Measurements from ENCODE around the gene C10orf105.

C10orf105 gene

GRCh38 chr10:71751515-71752224 lies 32.1 kb upstream of the C10orf105 start:
- DNase-seq = no peak

- DNase-seq = no peak
Observed at GRCh38 chr10:71750986-71751385, 31.4 kb upstream of the C10orf105 start.

- no peak for DNase-seq
Observed at GRCh38 chr10:71750124-71750841, 30.7 kb upstream of the C10orf105 start.

- DNase-seq = no peak
Observed at GRCh38 chr10:71749396-71749795, 29.8 kb upstream of the C10orf105 start.

- DNase-seq = peak; percentile 69
Observed at GRCh38 chr10:71748671-71749191, 29.2 kb upstream of the C10orf105 start.

GRCh38 chr10:71747551-71748523 lies 28.3 kb upstream of the C10orf105 start:
- no peak for DNase-seq

GRCh38 chr10:71747039-71747531 lies 27.5 kb upstream of the C10orf105 start:
- no peak for DNase-seq

GRCh38 chr10:71746344-71747037 lies 26.9 kb upstream of the C10orf105 start:
- DNase-seq = no peak

GRCh38 chr10:71745664-71746250 lies 26.2 kb upstream of the C10orf105 start:
- DNase-seq = no peak

GRCh38 chr10:71744897-71745663 lies 25.5 kb upstream of the C10orf105 start:
- no peak for DNase-seq

- no peak for DNase-seq
Observed at GRCh38 chr10:71743866-71744265, 24.3 kb upstream of the C10orf105 start.

- no peak for DNase-seq
Observed at GRCh38 chr10:71743089-71743838, 23.7 kb upstream of the C10orf105 start.

GRCh38 chr10:71742301-71743088 lies 22.9 kb upstream of the C10orf105 start:
- peak; percentile 17 for DNase-seq

GRCh38 chr10:71741671-71742070 lies 22.1 kb upstream of the C10orf105 start:
- DNase-seq = no peak

GRCh38 chr10:71741029-71741428 lies 21.5 kb upstream of the C10orf105 start:
- no peak for DNase-seq

- DNase-seq = peak; percentile 2
Observed at GRCh38 chr10:71740069-71740653, 20.6 kb upstream of the C10orf105 start.

- no peak for DNase-seq
Observed at GRCh38 chr10:71739358-71739900, 19.9 kb upstream of the C10orf105 start.

GRCh38 chr10:71737834-71738197 lies 18.2 kb upstream of the C10orf105 start:
- DNase-seq = no peak

Data from activated naive CD4-positive, alpha-beta T cell treated with Interleukin-2 at 50 U/mL for 16 hours (primary cell).